Coronary artery (tissue), 2 donors: ENCODE data around the gene BTK.
A peak's percentile ranks its signal among the peaks of the same experiment; 100 is the strongest.
"Not testable (repeated sequence)": the region's sequence is repeated elsewhere in the genome, so short reads cannot be mapped to it uniquely, and the experiment has no call there.

Experiments used
- DNase-seq: peaks from one replicate; pipeline ENCODE4 v3.0.0-alpha.2; 2017; ENCODE audit warnings: low spot score
- H3K27ac ChIP-seq, 2 donors: fragments of 200-600 bp; sonication (generic); one replicate each; pipeline ENCODE4 v1.5.1; 2016 to 2019
- H3K4me3 ChIP-seq: fragments of 200-600 bp; sonication (generic); 2 replicates; pipeline ENCODE4 v1.5.1; 2016; ENCODE audit warnings: mild to moderate bottlenecking, moderate library complexity
- CTCF ChIP-seq: fragments of 200-600 bp; sonication (generic); IDR thresholded peaks from one replicate; pipeline ENCODE4 v1.5.1; 2019; ENCODE audit warnings: antibody characterized with exemption

Gene BTK

GRCh38 chrX:101348452-101349192 is 37.4 kb downstream of the BTK start, which contains the start of gene TIMM8A:
Gene TIMM8A, minus strand, starts transcription at chrX:101348742. Its CDS starts 78 bp downstream, at chrX:101348664.
- Histone ChIP-seq H3K27ac (peak within 1 kb of the TSS; percentile 84 to 91), H3K4me3 (peak within 1 kb of the TSS; percentile 78)
- peak; percentile 80 for DNase-seq
- no peak for TF ChIP-seq CTCF

- Histone ChIP-seq H3K4me3 (peak overlapping the region; percentile 78), H3K27ac (peak overlapping the region in 1 of 2 donors; percentile 91)
- DNase-seq, result peak; percentile 74
- TF ChIP-seq CTCF, result no peak
Measured at GRCh38 chrX:101347859-101348451, 38.0 kb downstream of the BTK start.

- Histone ChIP-seq H3K27ac (no peak overlapping the region), H3K4me3 (no peak overlapping the region)
- TF ChIP-seq CTCF, result no peak
- no peak for DNase-seq
Measured at GRCh38 chrX:101337776-101338271, 48.2 kb downstream of the BTK start.

GRCh38 chrX:101334310-101334709 is 51.7 kb downstream of the BTK start:
- not testable (repeated sequence) for H3K27ac ChIP-seq, DNase-seq, H3K4me3 ChIP-seq

GRCh38 chrX:101326600-101326999 is 59.4 kb downstream of the BTK start:
- H3K4me3 ChIP-seq, DNase-seq, H3K27ac ChIP-seq: not testable (repeated sequence)

- DNase-seq, result no peak
- TF ChIP-seq CTCF, result no peak
- no peak overlapping the region for H3K4me3 ChIP-seq
- no peak overlapping the region for H3K27ac ChIP-seq
Measured at GRCh38 chrX:101303790-101304189, 82.2 kb downstream of the BTK start.
